MM.1S (cell line): ENCODE measurements around the gene SNRK.

Experiments used
- DNase-seq: peaks from one replicate; pipeline ENCODE4 v3.0.0-alpha.2; 2015
- H2AFZ ChIP-seq: fragments of 300-600 bp; sonication (generic); 2 replicates; pipeline ENCODE4 v1.6.0; 2016; ENCODE audit warnings: antibody characterized with exemption, low read length
- H3F3A ChIP-seq: fragments of 300-600 bp; sonication (generic); 2 replicates; pipeline ENCODE4 v1.6.1; 2016; ENCODE audit warnings: mild to moderate bottlenecking, antibody characterized with exemption, low read length, moderate library complexity, mixed read lengths; ENCODE audit not compliant: insufficient read depth
- H3K27ac ChIP-seq: fragments of 300-600 bp; sonication (generic); 2 replicates; pipeline ENCODE4 v1.5.1; 2016; ENCODE audit warnings: mild to moderate bottlenecking, low read length
- H3K27me3 ChIP-seq: fragments of 300-600 bp; sonication (generic); replicated peaks from 2 replicates; pipeline ENCODE4 v1.6.0; 2016; ENCODE audit warnings: low read length; ENCODE audit not compliant: insufficient read depth
- H3K36me3 ChIP-seq: fragments of 300-600 bp; sonication (generic); replicated peaks from 2 replicates; pipeline ENCODE4 v1.6.1; 2016; ENCODE audit warnings: mild to moderate bottlenecking, low read length, mixed read lengths; ENCODE audit not compliant: insufficient read depth
- H3K4me1 ChIP-seq: fragments of 300-600 bp; sonication (generic); 2 replicates; pipeline ENCODE4 v1.6.1; 2016; ENCODE audit warnings: low read length, mixed read lengths
- H3K4me2 ChIP-seq: fragments of 300-600 bp; sonication (generic); 2 replicates; pipeline ENCODE4 v1.6.0; 2016; ENCODE audit warnings: low read depth, low read length
- H3K4me3 ChIP-seq: fragments of 300-600 bp; sonication (generic); 2 replicates; pipeline ENCODE4 v1.5.1; 2016; ENCODE audit warnings: low read length, mixed read lengths
- H3K79me2 ChIP-seq: fragments of 300-600 bp; sonication (generic); 2 replicates; pipeline ENCODE4 v1.6.1; 2016; ENCODE audit warnings: mixed run types, low read length, mixed read lengths
- H3K9ac ChIP-seq: fragments of 300-600 bp; sonication (generic); 2 replicates; pipeline ENCODE4 v1.6.1; 2016; ENCODE audit warnings: low read length, mixed read lengths
- H3K9me2 ChIP-seq: fragments of 300-600 bp; sonication (generic); replicated peaks from 2 replicates; pipeline ENCODE4 v1.6.1; 2016; ENCODE audit warnings: mild to moderate bottlenecking, low read length, mixed read lengths; ENCODE audit not compliant: insufficient read depth
- H3K9me3 ChIP-seq: fragments of 300-600 bp; sonication (generic); replicated peaks from 2 replicates; pipeline ENCODE4 v1.6.1; 2016; ENCODE audit warnings: mild to moderate bottlenecking, low read length, mixed read lengths; ENCODE audit not compliant: insufficient read depth
- H4K20me1 ChIP-seq: fragments of 300-600 bp; sonication (generic); 2 replicates; pipeline ENCODE4 v1.6.1; 2016; ENCODE audit warnings: mild to moderate bottlenecking, low read length, moderate library complexity, mixed read lengths; ENCODE audit not compliant: insufficient read depth
- EZH2 ChIP-seq: fragments of 300-600 bp; sonication (generic); optimal IDR thresholded peaks from 2 replicates; pipeline ENCODE3; 2017; ENCODE audit warnings: low read depth, mild to moderate bottlenecking, antibody characterized with exemption, low read length, mixed read lengths
- EZH2phosphoT487 ChIP-seq: fragments of 300-600 bp; sonication (generic); IDR thresholded peaks from 2 replicates; pipeline ENCODE4 v1.6.1; 2018; ENCODE audit warnings: antibody characterized with exemption, low read length
- TF ChIP-seq, protein P1 (sequence below): fragments of 300-600 bp; sonication (generic); IDR thresholded peaks from 2 replicates; pipeline ENCODE4 v1.5.1; 2016; ENCODE audit warnings: antibody characterized with exemption, low read length, mixed read lengths

The SNRK gene

DNA sequence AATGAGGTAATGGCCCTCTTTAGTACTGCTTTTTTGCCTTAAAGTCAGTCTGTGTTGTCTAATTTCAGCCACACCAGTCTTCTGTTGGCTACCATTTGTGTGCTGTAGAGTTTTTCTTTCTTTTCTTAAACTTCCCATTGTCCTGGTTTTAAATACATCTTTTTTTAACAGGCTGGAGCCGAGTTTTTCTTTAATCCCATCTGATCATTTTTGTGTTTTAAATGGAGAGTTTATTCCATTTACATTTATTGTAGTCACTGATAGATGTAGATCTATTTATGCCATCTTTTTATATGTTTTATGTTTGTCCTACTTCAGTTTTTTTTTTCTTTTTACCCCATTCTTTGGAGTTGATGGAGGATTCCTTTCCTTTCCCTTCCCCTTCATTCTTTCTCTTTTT is 49.5 kb downstream of the SNRK start:
- no peak overlapping the region for H3K4me2 ChIP-seq
- no peak overlapping the region for H3K27ac ChIP-seq
- no peaks in the 10 kb centered on the region for H3K27me3 ChIP-seq
- H3K9ac ChIP-seq, result no peak overlapping the region
- H3K79me2 ChIP-seq, result peaks cover 43% of the 10 kb centered on the region
- H4K20me1 ChIP-seq, result no peaks in the 10 kb centered on the region
- TF ChIP-seq, protein P1, sequence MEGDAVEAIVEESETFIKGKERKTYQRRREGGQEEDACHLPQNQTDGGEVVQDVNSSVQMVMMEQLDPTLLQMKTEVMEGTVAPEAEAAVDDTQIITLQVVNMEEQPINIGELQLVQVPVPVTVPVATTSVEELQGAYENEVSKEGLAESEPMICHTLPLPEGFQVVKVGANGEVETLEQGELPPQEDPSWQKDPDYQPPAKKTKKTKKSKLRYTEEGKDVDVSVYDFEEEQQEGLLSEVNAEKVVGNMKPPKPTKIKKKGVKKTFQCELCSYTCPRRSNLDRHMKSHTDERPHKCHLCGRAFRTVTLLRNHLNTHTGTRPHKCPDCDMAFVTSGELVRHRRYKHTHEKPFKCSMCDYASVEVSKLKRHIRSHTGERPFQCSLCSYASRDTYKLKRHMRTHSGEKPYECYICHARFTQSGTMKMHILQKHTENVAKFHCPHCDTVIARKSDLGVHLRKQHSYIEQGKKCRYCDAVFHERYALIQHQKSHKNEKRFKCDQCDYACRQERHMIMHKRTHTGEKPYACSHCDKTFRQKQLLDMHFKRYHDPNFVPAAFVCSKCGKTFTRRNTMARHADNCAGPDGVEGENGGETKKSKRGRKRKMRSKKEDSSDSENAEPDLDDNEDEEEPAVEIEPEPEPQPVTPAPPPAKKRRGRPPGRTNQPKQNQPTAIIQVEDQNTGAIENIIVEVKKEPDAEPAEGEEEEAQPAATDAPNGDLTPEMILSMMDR, result no peak
- TF ChIP-seq EZH2 (no peak), EZH2phosphoT487 (no peak)
- no peak overlapping the region for H2AFZ ChIP-seq
- H3K36me3 ChIP-seq, result peaks cover 40% of the 10 kb centered on the region
- no peaks in the 10 kb centered on the region for H3K9me2 ChIP-seq
- H3K4me3 ChIP-seq, result no peak overlapping the region
- DNase-seq, result no peak
- no peaks in the 10 kb centered on the region for H3K4me1 ChIP-seq
- no peaks in the 10 kb centered on the region; the same call in 1 of the 2 replicates for H3F3A ChIP-seq
- peaks cover 7% of the 10 kb centered on the region; the same call in 1 of the 2 replicates for H3K9me3 ChIP-seq

DNA sequence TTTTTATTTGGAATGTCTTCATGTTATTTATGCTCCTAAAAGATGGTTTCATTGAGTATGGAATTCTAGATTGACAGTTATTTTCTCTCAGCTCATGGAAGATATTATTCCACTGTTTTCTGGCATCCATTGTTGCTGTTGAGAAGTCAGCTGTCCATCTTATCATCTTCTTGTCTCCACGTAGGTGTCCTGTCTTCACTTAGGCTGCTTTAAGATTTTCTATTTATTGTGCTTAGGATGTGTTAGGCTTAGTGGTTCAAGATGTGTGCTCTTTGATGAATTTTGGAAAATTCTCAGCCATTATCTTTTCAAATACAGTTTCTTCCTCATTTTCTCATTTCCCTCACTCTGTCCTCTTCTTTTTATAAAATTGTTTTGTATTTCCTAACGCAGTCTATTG is 52.0 kb downstream of the SNRK start:
- TF ChIP-seq, protein P1, result no peak
- TF ChIP-seq EZH2, result no peak
- no peak for TF ChIP-seq EZH2phosphoT487
- no peak overlapping the region for H3K4me3 ChIP-seq

DNA sequence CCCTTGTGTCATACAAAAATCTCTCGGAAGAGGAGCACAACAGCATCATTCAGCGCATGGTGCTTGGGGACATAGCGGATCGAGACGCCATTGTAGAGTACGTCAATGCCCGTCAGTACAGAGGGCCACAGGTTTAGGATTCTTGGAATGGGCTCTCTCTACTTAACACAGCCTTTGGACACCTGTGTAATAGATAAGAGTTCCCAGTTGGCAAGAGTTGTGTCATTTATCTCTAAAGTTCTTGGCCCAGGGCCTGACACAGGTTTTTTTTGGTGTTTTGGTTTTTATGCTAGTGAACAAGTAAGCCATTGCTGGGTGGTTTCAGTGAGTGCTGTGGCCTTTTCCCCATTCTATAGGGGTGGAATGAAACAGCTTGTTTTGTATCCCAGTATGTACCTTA is 54.1 kb downstream of the SNRK start:
- Histone ChIP-seq H3K4me2 (no peak overlapping the region), H3K27ac (no peak overlapping the region), H3K9ac (no peak overlapping the region), H3F3A (no peaks in the 10 kb centered on the region), H3K9me3 (peaks cover 7% of the 10 kb centered on the region; the same call in 1 of the 2 replicates), H3K36me3 (peaks cover 42% of the 10 kb centered on the region), H4K20me1 (no peaks in the 10 kb centered on the region), H3K4me3 (no peak overlapping the region), H3K4me1 (no peaks in the 10 kb centered on the region), H3K79me2 (peaks cover 17% of the 10 kb centered on the region), H3K9me2 (no peaks in the 10 kb centered on the region), H2AFZ (no peak overlapping the region), H3K27me3 (no peaks in the 10 kb centered on the region)
- DNase-seq, result no peak
- TF ChIP-seq EZH2, result no peak

More for the DNA sequence above, 52.0 kb downstream of the SNRK start:
- DNase-seq, result no peak
- no peaks in the 10 kb centered on the region for H3F3A ChIP-seq
- no peak overlapping the region for H2AFZ ChIP-seq
- no peak overlapping the region for H3K9ac ChIP-seq
- H3K4me2 ChIP-seq, result no peak overlapping the region
- H3K27ac ChIP-seq, result no peak overlapping the region
- peaks cover 7% of the 10 kb centered on the region; the same call in 1 of the 2 replicates for H3K9me3 ChIP-seq
- H4K20me1 ChIP-seq, result no peaks in the 10 kb centered on the region
- H3K9me2 ChIP-seq, result no peaks in the 10 kb centered on the region
- no peaks in the 10 kb centered on the region for H3K27me3 ChIP-seq
- no peaks in the 10 kb centered on the region for H3K4me1 ChIP-seq
- H3K79me2 ChIP-seq, result peaks cover 24% of the 10 kb centered on the region
- peaks cover 44% of the 10 kb centered on the region for H3K36me3 ChIP-seq

DNA sequence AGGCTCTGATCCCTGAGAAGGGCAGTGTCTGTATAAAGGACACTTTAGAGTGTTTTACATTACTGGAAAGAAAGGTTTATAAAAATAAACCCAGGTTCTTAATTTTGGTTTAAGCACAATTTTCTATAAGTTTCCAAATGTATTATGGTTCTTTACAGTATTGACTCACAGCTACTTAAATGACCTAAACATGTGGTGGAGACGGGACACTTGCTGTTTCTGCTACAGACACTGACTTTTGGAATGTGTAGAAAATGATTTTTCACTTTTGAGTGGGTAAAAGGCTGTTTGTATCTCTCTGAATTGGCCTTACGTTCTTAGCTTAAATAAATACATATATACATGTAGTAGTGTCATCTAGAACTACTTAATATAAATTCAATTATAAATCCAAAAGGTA is 55.4 kb downstream of the SNRK start:
- Histone ChIP-seq H3K4me1 (no peaks in the 10 kb centered on the region), H3K4me3 (no peak overlapping the region), H4K20me1 (no peaks in the 10 kb centered on the region), H3K9ac (no peak overlapping the region), H3K79me2 (peaks cover 16% of the 10 kb centered on the region), H3F3A (no peaks in the 10 kb centered on the region), H3K9me2 (no peaks in the 10 kb centered on the region), H3K36me3 (peaks cover 42% of the 10 kb centered on the region), H3K4me2 (no peak overlapping the region), H2AFZ (no peak overlapping the region), H3K9me3 (peaks cover 7% of the 10 kb centered on the region; the same call in 1 of the 2 replicates), H3K27me3 (no peaks in the 10 kb centered on the region), H3K27ac (no peak overlapping the region)
- TF ChIP-seq, protein P1, result no peak
- no peak for TF ChIP-seq EZH2
- TF ChIP-seq EZH2phosphoT487, result no peak
- no peak for DNase-seq
